Measurements from ENCODE around the gene TRPT1. TPM values are rescaled to one million over a fixed set of nuclear protein-coding genes. Genes with fewer than 3 reads are reported as not detected.

Gene TRPT1
- total and polyA plus RNA-seq, 12 donors, result 17.9 to 205 (median 59.6) TPM

GRCh38 chr11:64239662-64240434, 13.9 kb upstream of the TRPT1 start:
- peak overlapping the region; percentile 80 to 99 (median 97) for H3K27ac ChIP-seq
- peak in 3 of 7 donors; percentile 31 to 73 (median 55) for DNase-seq
- H3K4me1 ChIP-seq (replicated peaks in 1 of 2), result peaks cover 21 to 39% of the 10 kb centered on the region in 2 donors
- TF ChIP-seq POLR2A (IDR thresholded peaks at IDR 0.05) (no peak), CTCF (IDR thresholded peaks at IDR 0.05) (no peak)
- H3K36me3 ChIP-seq (replicated peaks in 1 of 2), result peaks cover 0 to 31% of the 10 kb centered on the region in 2 donors
- intact Hi-C loops (cut with DNase I), result no loop called here
- WGBS, 4 donors, result 77 to 85% (median 79%) methylated on average over 11 of the region's 11 CpGs
- H3K4me3 ChIP-seq, result peak overlapping the region in 1 of 4 donors; percentile 99
- no peaks in the 10 kb centered on the region for H3K9me3 ChIP-seq (replicated peaks in 1 of 3)
- no peaks in the 10 kb centered on the region for H3K27me3 ChIP-seq

GRCh38 chr11:64238999-64239398, 13.0 kb upstream of the TRPT1 start:
- Histone ChIP-seq H3K4me3 (no peak overlapping the region), H3K9me3 (replicated peaks in 1 of 3) (no peaks in the 10 kb centered on the region), H3K4me1 (replicated peaks in 1 of 2) (peaks cover 21 to 38% of the 10 kb centered on the region in 2 donors), H3K27me3 (no peaks in the 10 kb centered on the region), H3K36me3 (replicated peaks in 1 of 2) (peaks cover 0 to 27% of the 10 kb centered on the region in 2 donors), H3K27ac (peak overlapping the region in 4 of 5 donors; percentile 97 to 99 (median 98))
- TF ChIP-seq POLR2A (IDR thresholded peaks at IDR 0.05) (no peak), CTCF (IDR thresholded peaks at IDR 0.05) (no peak)
- WGBS, 4 donors, result 75 to 89% (median 76%) methylated on average over 5 of the region's 5 CpGs
- intact Hi-C loops (cut with DNase I), result no loop called here
- DNase-seq, result peak in 2 of 7 donors; percentile 21 to 32

GRCh38 chr11:64238076-64238475, 12.1 kb upstream of the TRPT1 start:
- H3K9me3 ChIP-seq (replicated peaks in 1 of 3), result no peaks in the 10 kb centered on the region
- TF ChIP-seq CTCF (IDR thresholded peaks at IDR 0.05), result no peak
- TF ChIP-seq POLR2A (IDR thresholded peaks at IDR 0.05), result no peak
- H3K27ac ChIP-seq, result peak overlapping the region in 2 of 5 donors; percentile 97 to 99
- intact Hi-C loops (cut with DNase I), result no loop called here
- no peak overlapping the region for H3K4me3 ChIP-seq
- H3K4me1 ChIP-seq (replicated peaks in 1 of 2), result peaks cover 20 to 41% of the 10 kb centered on the region in 2 donors
- 83 to 100% (median 93%) methylated on average over 2 to 9 of the region's 9 CpGs for WGBS, 4 donors
- DNase-seq, result peak in 1 of 7 donors; percentile 8
- H3K36me3 ChIP-seq (replicated peaks in 1 of 2), result peaks cover 0 to 20% of the 10 kb centered on the region in 2 donors
- H3K27me3 ChIP-seq, result no peaks in the 10 kb centered on the region

GRCh38 chr11:64237484-64237951, 11.5 kb upstream of the TRPT1 start:
- no peaks in the 10 kb centered on the region for H3K9me3 ChIP-seq (replicated peaks in 1 of 3)
- TF ChIP-seq POLR2A (IDR thresholded peaks at IDR 0.05) (no peak), CTCF (IDR thresholded peaks at IDR 0.05) (no peak)
- no peaks in the 10 kb centered on the region for H3K27me3 ChIP-seq
- no peak overlapping the region for H3K27ac ChIP-seq
- no peak overlapping the region for H3K4me3 ChIP-seq
- peaks cover 0 to 19% of the 10 kb centered on the region in 2 donors for H3K36me3 ChIP-seq (replicated peaks in 1 of 2)
- H3K4me1 ChIP-seq (replicated peaks in 1 of 2), result peaks cover 15 to 36% of the 10 kb centered on the region in 2 donors
- WGBS, 4 donors, result 68 to 84% (median 78%) methylated on average over 12 of the region's 12 CpGs
- intact Hi-C loops (cut with DNase I), result no loop called here
- peak in 1 of 7 donors; percentile 18 for DNase-seq
